Lower leg skin (tissue), 4 donors: ENCODE measurements around the gene EGR1. TPM values are rescaled to one million over a fixed set of nuclear protein-coding genes. Genes with fewer than 3 reads are reported as not detected.

Experiments
- DNase-seq, 2 donors: peaks; one replicate each; pipeline ENCODE4 v3.0.0-alpha.2; 2019; ENCODE audit warnings: low spot score in 2 of 2
- H3K4me3 ChIP-seq: fragments of 200-600 bp; sonication (generic); 2 replicates; pipeline ENCODE4 v1.5.1; 2017; ENCODE audit warnings: mild to moderate bottlenecking, low read depth; ENCODE audit not compliant: poor library complexity, severe bottlenecking
- POLR2A ChIP-seq, 2 donors: fragments of 450-650 bp; IDR thresholded peaks; one replicate each; pipeline ENCODE4 v1.6.1; 2016 to 2017; ENCODE audit warnings: antibody characterized with exemption in 2 of 2, mild to moderate bottlenecking in 1 of 2, moderate library complexity in 1 of 2
- WGBS, 2 donors: methylation state at CpG; one replicate each; pipeline ENCODE4 v1.1.5; 2018; 5-methylcytosine and 5-hydroxymethylcytosine counted together
- intact Hi-C: fragments of 100-400 bp; cut with DNase I; formaldehyde crosslinking; loops from one replicate; pipeline ENCODE4 v1.15.0; 2023; ENCODE audit warnings: low total_unique reads
- total RNA-seq, 4 donors: library from RNA; depleted of rRNA; stranded (reverse); fragments of >200 nt; gene quantifications; one replicate each; pipeline ENCODE4 v1.1.0, GENCODE V29; 2016
- TF ChIP-seq, protein P1 (sequence below), 3 donors: fragments of 450-650 bp; IDR thresholded peaks; one replicate each; pipeline ENCODE4 v1.5.1; 2016; ENCODE audit warnings: antibody characterized with exemption in 3 of 3, mild to moderate bottlenecking in 3 of 3, moderate library complexity in 2 of 3

EGR1 gene
- total RNA-seq, 4 donors from 2014 or later: 37.5 to 110 (median 47.8) TPM

DNA sequence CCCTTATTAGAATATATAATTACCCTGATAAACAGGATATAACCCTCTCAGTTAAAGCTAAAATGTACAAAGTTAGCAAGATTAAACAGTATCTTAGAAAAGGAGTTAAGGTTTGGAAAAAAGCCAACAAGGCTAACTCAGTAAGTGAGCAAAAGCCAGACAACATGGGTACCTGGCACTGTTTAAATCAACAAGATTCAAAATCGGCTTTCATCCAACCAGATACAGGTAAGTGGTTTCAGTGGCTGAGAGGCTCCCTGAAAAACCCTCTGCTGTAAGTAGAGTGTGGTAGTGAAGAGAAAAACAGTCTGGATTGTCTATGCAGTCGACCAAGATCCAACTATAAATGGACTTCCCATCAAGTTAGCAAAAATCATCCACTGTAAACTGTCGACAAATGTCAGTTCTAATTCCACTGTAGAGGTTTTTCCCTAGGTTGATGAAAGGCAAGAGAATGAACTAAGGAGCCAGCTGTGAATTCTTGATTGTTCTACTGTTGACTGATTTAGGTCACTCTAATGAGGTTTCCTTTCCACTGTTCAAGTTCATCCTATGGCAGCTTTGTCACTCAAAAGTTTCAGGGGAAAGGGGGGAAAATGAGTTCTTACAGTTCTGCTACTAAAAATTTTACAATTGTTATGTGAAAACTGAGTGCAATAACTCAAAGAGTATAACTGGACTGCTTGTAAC, 50.4 kb downstream of the EGR1 start:
- WGBS, 2 donors: 53 to 76% methylated on average over 3 of the region's 3 CpGs
- no peak for DNase-seq
- H3K4me3 ChIP-seq: no peak overlapping the region
- TF ChIP-seq POLR2A (IDR thresholded peaks at IDR 0.05): no peak
- TF ChIP-seq, protein P1, sequence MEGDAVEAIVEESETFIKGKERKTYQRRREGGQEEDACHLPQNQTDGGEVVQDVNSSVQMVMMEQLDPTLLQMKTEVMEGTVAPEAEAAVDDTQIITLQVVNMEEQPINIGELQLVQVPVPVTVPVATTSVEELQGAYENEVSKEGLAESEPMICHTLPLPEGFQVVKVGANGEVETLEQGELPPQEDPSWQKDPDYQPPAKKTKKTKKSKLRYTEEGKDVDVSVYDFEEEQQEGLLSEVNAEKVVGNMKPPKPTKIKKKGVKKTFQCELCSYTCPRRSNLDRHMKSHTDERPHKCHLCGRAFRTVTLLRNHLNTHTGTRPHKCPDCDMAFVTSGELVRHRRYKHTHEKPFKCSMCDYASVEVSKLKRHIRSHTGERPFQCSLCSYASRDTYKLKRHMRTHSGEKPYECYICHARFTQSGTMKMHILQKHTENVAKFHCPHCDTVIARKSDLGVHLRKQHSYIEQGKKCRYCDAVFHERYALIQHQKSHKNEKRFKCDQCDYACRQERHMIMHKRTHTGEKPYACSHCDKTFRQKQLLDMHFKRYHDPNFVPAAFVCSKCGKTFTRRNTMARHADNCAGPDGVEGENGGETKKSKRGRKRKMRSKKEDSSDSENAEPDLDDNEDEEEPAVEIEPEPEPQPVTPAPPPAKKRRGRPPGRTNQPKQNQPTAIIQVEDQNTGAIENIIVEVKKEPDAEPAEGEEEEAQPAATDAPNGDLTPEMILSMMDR (IDR thresholded peaks at IDR 0.05): no peak
- intact Hi-C loops: no loop called here

DNA sequence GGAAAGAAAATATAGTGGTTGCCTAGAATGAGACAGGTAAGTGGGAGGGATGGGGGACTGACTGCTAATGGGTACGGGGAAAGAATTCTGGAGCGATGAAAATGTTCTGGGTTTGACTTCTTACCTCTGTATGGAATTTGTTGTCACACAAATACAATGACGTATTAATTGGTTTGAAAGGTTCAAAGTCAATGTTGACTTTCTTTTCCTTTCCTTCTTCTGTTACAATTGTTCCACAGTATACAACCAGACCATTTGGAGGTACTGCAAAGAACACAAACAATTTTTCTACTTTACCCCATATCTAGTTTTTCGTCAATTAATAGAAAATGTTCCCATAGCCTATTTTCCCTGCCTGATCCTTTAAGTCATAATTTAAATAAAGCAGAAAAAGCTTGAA, 52.2 kb downstream of the EGR1 start:
- TF ChIP-seq, protein P1 (IDR thresholded peaks at IDR 0.05): no peak
- no peak for TF ChIP-seq POLR2A (IDR thresholded peaks at IDR 0.05)
- H3K4me3 ChIP-seq: no peak overlapping the region
- DNase-seq: no peak
- 94 to 96% methylated on average over 4 of the region's 4 CpGs for WGBS, 2 donors
- intact Hi-C loops: no loop called here

Other genes with a start within 250 kb of the EGR1 start
- gene GFRA3, start 190.9 kb upstream of the EGR1 start, total RNA-seq: 1 to 10 TPM in 1 of 4 donors, under 1 TPM in 1, not detected in 2; 0.42 to 1.6 TPM
- gene CDC25C, start 133.7 kb upstream of the EGR1 start, total RNA-seq: 1 to 10 TPM in 1 of 4 donors, under 1 TPM in 2, not detected in 1; 0.34 to 1.4 (median 0.69) TPM
- gene FAM53C, start 127.2 kb upstream of the EGR1 start, total RNA-seq: 10 to 100 TPM; 15.2 to 19.9 (median 17.2) TPM
- 10 to 100 TPM; 54.4 to 72.7 (median 67.0) TPM for gene KDM3B, start 112.8 kb upstream of the EGR1 start, total RNA-seq
- 1 to 10 TPM in 3 of 4 donors, under 1 TPM in 1; 0.95 to 7.6 (median 1.8) TPM for gene REEP2, start 26.4 kb upstream of the EGR1 start, total RNA-seq
- 10 to 100 TPM; 64.2 to 92.2 (median 81.3) TPM for gene ETF1, start 77.8 kb downstream of the EGR1 start, total RNA-seq
- 100 to 1,000 TPM; 206 to 248 (median 216) TPM for gene HSPA9, start 109.9 kb downstream of the EGR1 start, total RNA-seq